ENCODE measurements around the gene WDR64.
"Not testable (repeated sequence)": the region's sequence is repeated elsewhere in the genome, so short reads cannot be mapped to it uniquely, and the experiment has no call there.

The WDR64 gene

DNA sequence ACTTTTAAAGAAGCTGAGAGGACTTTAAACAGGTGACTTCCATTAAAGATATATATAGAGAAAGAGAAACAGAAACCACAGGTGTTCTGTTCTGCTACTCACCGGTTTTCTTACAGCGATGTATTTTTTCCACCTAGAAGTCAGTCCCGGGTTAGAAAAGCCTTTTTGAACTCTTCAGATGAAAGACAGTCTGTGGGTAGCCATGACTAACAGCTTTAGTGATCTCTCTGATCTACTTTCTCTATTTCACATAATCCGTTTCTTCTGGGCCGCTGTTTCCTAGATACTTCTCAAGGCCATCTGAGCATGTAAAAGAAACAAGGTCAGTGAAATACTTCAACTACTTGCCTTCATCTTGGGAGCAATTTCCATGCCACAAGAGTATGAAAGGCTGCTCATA lies 25.1 kb downstream of the WDR64 start:
- TF ChIP-seq MYC (IDR thresholded peaks at IDR 0.05; ENCODE audit: low read depth, low read length) (no peak), POLR2A (IDR thresholded peaks at IDR 0.05; ENCODE audit: extremely low read depth, insufficient read length) (no peak), MAX (IDR thresholded peaks at IDR 0.05; ENCODE audit: low read depth, low read length) (no peak)
- TF ChIP-seq, protein P1, sequence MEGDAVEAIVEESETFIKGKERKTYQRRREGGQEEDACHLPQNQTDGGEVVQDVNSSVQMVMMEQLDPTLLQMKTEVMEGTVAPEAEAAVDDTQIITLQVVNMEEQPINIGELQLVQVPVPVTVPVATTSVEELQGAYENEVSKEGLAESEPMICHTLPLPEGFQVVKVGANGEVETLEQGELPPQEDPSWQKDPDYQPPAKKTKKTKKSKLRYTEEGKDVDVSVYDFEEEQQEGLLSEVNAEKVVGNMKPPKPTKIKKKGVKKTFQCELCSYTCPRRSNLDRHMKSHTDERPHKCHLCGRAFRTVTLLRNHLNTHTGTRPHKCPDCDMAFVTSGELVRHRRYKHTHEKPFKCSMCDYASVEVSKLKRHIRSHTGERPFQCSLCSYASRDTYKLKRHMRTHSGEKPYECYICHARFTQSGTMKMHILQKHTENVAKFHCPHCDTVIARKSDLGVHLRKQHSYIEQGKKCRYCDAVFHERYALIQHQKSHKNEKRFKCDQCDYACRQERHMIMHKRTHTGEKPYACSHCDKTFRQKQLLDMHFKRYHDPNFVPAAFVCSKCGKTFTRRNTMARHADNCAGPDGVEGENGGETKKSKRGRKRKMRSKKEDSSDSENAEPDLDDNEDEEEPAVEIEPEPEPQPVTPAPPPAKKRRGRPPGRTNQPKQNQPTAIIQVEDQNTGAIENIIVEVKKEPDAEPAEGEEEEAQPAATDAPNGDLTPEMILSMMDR (IDR thresholded peaks at IDR 0.05; ENCODE audit: low read depth, low read length), result no peak
- DNase-seq (ENCODE audit: low read depth), result no peak
- no peak overlapping the region for H3K4me3 ChIP-seq (ENCODE audit: low read depth, low read length)

DNA sequence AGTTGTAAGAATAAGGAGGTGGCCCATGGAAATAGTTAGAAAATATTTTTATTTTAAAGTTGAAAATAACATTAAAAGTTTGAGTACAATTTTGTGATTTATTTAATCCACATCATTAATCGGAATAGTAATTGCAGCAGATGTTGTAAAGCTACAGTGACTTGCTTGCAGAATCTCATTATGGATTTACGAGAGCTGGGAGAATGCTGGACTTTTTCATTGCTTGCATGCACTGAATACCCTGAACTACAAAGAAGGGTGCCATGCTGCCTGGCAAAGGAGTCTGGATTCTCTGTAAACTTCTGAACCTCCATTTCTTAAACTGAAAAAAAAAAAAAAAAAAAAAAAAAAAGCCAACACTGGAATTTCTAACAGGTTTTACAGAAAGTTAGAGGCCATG lies 26.5 kb downstream of the WDR64 start:
- no peak for DNase-seq (ENCODE audit: low read depth)
- no peak overlapping the region for H3K4me3 ChIP-seq (ENCODE audit: low read depth, low read length)
- TF ChIP-seq MAX (IDR thresholded peaks at IDR 0.05; ENCODE audit: low read depth, low read length) (no peak), POLR2A (IDR thresholded peaks at IDR 0.05; ENCODE audit: extremely low read depth, insufficient read length) (no peak), MYC (IDR thresholded peaks at IDR 0.05; ENCODE audit: low read depth, low read length) (no peak)
- TF ChIP-seq, protein P1 (IDR thresholded peaks at IDR 0.05; ENCODE audit: low read depth, low read length), result no peak

GRCh38 chr1:241679404-241679803 lies 27.3 kb downstream of the WDR64 start:
- DNase-seq (ENCODE audit: low read depth), result no peak
- TF ChIP-seq, protein P1 (IDR thresholded peaks at IDR 0.05; ENCODE audit: low read depth, low read length), result no peak
- TF ChIP-seq POLR2A (IDR thresholded peaks at IDR 0.05; ENCODE audit: extremely low read depth, insufficient read length) (no peak), MAX (IDR thresholded peaks at IDR 0.05; ENCODE audit: low read depth, low read length) (no peak), MYC (IDR thresholded peaks at IDR 0.05; ENCODE audit: low read depth, low read length) (no peak)
- H3K4me3 ChIP-seq (ENCODE audit: low read depth, low read length), result no peak overlapping the region

DNA sequence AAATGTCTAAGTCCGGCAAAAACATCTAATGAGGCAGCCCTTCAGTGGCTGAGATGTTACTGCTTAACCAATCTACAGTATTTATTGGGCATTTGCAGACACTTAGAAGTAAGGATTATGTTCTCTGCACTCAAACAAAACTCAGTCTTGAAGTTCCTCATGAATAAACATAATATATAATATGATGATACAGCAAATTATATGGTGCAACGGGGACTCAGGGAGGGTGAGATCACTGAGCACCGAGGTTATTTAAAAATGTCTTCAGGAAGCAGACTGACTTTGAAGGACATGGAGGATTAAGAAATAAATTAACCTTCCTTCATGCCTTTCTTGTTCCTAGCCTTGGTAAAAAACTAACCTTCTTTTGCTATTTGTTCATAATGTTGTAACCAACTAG lies 27.9 kb downstream of the WDR64 start:
- DNase-seq (ENCODE audit: low read depth), result no peak
- no peak overlapping the region for H3K4me3 ChIP-seq (ENCODE audit: low read depth, low read length)
- TF ChIP-seq MYC (IDR thresholded peaks at IDR 0.05; ENCODE audit: low read depth, low read length) (no peak), POLR2A (IDR thresholded peaks at IDR 0.05; ENCODE audit: extremely low read depth, insufficient read length) (no peak), MAX (IDR thresholded peaks at IDR 0.05; ENCODE audit: low read depth, low read length) (no peak)
- TF ChIP-seq, protein P1 (IDR thresholded peaks at IDR 0.05; ENCODE audit: low read depth, low read length), result no peak

GRCh38 chr1:241681861-241682448 lies 29.9 kb downstream of the WDR64 start:
- DNase-seq (ENCODE audit: low read depth); H3K4me3 ChIP-seq (ENCODE audit: low read depth, low read length): not testable (repeated sequence)

- TF ChIP-seq MAX (IDR thresholded peaks at IDR 0.05; ENCODE audit: low read depth, low read length) (no peak), MYC (IDR thresholded peaks at IDR 0.05; ENCODE audit: low read depth, low read length) (no peak), POLR2A (IDR thresholded peaks at IDR 0.05; ENCODE audit: extremely low read depth, insufficient read length) (no peak)
- TF ChIP-seq, protein P1 (IDR thresholded peaks at IDR 0.05; ENCODE audit: low read depth, low read length), result no peak
- H3K4me3 ChIP-seq (ENCODE audit: low read depth, low read length), result no peak overlapping the region
Observed at GRCh38 chr1:241682921-241683320, 30.8 kb downstream of the WDR64 start.

More at GRCh38 chr1:241682921-241683320, 30.8 kb downstream of the WDR64 start:
- no peak for DNase-seq (ENCODE audit: low read depth)

Measured in NB4 (cell line).